Chondrocyte (in vitro differentiated cells): ENCODE data around the gene OCSTAMP. TPM values are rescaled to one million over a fixed set of nuclear protein-coding genes. Genes with fewer than 3 reads are reported as not detected.

ENCODE experiments used
- DNase-seq: peaks from one replicate; pipeline ENCODE4 v3.0.0; 2021; ENCODE audit warnings: mixed read lengths, low spot score
- H3K27ac Mint-ChIP-seq: one replicate; pipeline ENCODE4 v1.8.0; 2021; ENCODE audit warnings: mild to moderate bottlenecking, moderate library complexity, mixed read lengths; ENCODE audit not compliant: unreplicated experiment
- H3K27me3 Mint-ChIP-seq: 2 replicates; pipeline ENCODE4 v1.8.0; 2021; ENCODE audit warnings: low read depth, mixed read lengths
- H3K36me3 Mint-ChIP-seq: 2 replicates; pipeline ENCODE4 v1.8.0; 2021; ENCODE audit warnings: low read depth, mixed read lengths
- H3K4me1 Mint-ChIP-seq: 2 replicates; pipeline ENCODE4 v1.8.0; 2021; ENCODE audit warnings: low read depth, mild to moderate bottlenecking, mixed read lengths
- H3K4me3 Mint-ChIP-seq: one replicate; pipeline ENCODE4 v1.8.0; 2021; ENCODE audit warnings: mild to moderate bottlenecking, moderate library complexity, mixed read lengths; ENCODE audit not compliant: unreplicated experiment
- H3K9me3 Mint-ChIP-seq: 2 replicates; pipeline ENCODE4 v1.8.0; 2021; ENCODE audit warnings: low read depth, mixed read lengths
- CTCF ChIP-seq: fragments of 200-600 bp; sonication (generic); IDR thresholded peaks from 2 replicates; pipeline ENCODE4 v1.5.0; 2021; ENCODE audit warnings: antibody characterized with exemption, mild to moderate bottlenecking, moderate library complexity
- long read RNA-seq: library from polyadenylated mRNA; stranded (forward); transcript quantifications from one replicate; pipeline ENCODE4 v2.0.0, GENCODE V29; 2021
- total RNA-seq: library from RNA; stranded (reverse); gene quantifications from 3 replicates; pipeline ENCODE4 v1.2.1, GENCODE V29; 2021

The OCSTAMP gene, protein sequence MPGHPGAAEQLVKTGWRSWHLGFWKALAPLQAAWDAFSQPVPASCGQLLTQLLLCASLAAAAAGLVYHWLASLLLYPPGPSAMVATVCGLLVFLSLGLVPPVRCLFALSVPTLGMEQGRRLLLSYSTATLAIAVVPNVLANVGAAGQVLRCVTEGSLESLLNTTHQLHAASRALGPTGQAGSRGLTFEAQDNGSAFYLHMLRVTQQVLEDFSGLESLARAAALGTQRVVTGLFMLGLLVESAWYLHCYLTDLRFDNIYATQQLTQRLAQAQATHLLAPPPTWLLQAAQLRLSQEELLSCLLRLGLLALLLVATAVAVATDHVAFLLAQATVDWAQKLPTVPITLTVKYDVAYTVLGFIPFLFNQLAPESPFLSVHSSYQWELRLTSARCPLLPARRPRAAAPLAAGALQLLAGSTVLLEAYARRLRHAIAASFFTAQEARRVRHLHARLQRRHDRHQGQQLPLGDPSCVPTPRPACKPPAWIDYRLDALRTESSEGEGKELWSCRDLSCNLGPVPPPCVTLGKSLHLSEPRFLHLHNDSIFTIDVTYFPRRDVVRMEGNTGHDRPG
- not detected in 3 replicates for total RNA-seq
- long read RNA-seq = 0 reads

DNA sequence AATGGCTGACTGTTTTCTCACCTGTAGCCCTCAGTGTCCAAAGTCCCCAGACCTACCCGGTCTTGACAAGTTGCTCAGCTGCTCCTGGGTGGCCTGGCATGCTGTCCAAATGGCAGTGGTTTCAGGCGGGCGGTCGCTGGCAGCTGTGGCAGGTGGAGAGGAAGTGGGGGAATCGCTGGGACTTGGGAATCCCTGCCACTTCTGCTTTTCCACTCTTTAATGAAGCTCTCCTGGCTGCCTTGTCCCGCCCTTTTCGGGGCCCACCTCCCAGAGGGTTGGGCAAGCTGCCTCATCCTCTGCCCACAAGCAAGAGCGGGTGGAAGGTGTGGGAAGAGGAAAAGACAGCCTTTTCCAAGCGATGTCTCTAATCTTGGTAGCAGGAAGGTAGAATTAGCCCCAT, at the start of gene OCSTAMP:
Gene OCSTAMP, minus strand, starts transcription at position 194 of the 400 bp plus-strand sequence. Its CDS starts 94 bp downstream, at position 100.
- Mint-ChIP-seq H3K27ac (no peak within 1 kb of the TSS), H3K27me3 (no peaks in the 10 kb centered on the region), H3K4me3 (no peak within 1 kb of the TSS), H3K9me3 (no peaks in the 10 kb centered on the region), H3K36me3 (no peaks in the 10 kb centered on the region), H3K4me1 (no peaks in the 10 kb centered on the region)
- DNase-seq = no peak
- TF ChIP-seq CTCF = no peak

DNA sequence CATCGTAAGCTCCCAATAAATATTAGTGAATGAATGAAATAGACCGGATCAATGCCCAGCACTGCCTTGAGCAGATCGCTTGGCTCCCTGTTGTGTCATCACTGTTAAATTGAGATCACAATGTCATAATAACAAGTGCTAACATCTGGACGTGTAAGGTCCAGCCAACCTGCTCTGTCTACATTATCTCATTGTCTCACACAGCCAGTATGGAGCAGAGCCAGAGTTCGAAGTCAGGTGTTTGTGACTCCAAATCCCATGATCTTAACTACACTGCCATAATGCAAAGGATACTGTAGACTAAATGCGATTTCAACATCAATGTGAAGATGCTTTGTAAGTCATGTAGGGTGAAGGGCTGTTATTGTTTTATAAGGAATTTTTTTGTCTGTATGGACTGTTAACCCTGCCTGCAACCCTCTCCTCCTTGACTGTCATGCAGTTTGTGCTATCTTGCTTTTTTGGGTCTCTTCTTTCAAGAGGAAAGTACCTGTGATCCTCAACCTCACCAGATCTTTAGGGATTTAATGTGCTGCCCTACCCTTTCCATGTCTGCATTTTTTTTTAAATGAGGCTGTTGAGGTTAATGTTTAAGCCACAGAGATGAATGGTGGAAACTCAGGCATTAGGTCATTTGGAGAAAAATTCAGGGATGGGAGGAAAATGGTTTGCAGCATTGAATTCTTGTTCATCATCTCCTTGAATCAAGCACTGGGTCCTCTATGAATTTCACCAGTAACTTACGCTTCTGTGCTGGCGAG, 49.0 kb upstream of the OCSTAMP start:
- Mint-ChIP-seq H3K4me3 (no peak overlapping the region), H3K27ac (no peak overlapping the region), H3K9me3 (no peaks in the 10 kb centered on the region), H3K4me1 (no peaks in the 10 kb centered on the region), H3K36me3 (peaks cover 6% of the 10 kb centered on the region), H3K27me3 (peaks cover 7% of the 10 kb centered on the region)
- no peak for DNase-seq
- TF ChIP-seq CTCF = no peak

GRCh38 chr20:46595933-46596332, 45.5 kb upstream of the OCSTAMP start:
- Mint-ChIP-seq H3K4me3 (no peak overlapping the region), H3K27me3 (peaks cover 9% of the 10 kb centered on the region), H3K4me1 (no peaks in the 10 kb centered on the region), H3K36me3 (peaks cover 8% of the 10 kb centered on the region), H3K27ac (no peak overlapping the region), H3K9me3 (peaks cover 3% of the 10 kb centered on the region)
- no peak for DNase-seq
- TF ChIP-seq CTCF = no peak

GRCh38 chr20:46594725-46595124, 44.3 kb upstream of the OCSTAMP start:
- H3K27ac Mint-ChIP-seq = no peak overlapping the region
- no peaks in the 10 kb centered on the region for H3K4me1 Mint-ChIP-seq
- no peak overlapping the region for H3K4me3 Mint-ChIP-seq
- H3K27me3 Mint-ChIP-seq = peaks cover 9% of the 10 kb centered on the region
- peaks cover 3% of the 10 kb centered on the region for H3K9me3 Mint-ChIP-seq
- H3K36me3 Mint-ChIP-seq = peaks cover 8% of the 10 kb centered on the region
- no peak for TF ChIP-seq CTCF
- DNase-seq = no peak
